Keratinocyte (primary cell): Measurements from ENCODE around the gene SLC35A1.

ENCODE experiments used
- CTCF ChIP-seq, 3 experiments: IDR thresholded peaks in 1 of 3; conservative IDR thresholded peaks in 1 of 3; optimal IDR thresholded peaks in 1 of 3; 2 replicates in 2 of 3; 3 replicates in 1 of 3; pipeline versions ENCODE3 to v1.5.1; 2011; ENCODE audit warnings: low read length in 3 of 3, mild to moderate bottlenecking in 3 of 3, moderate library complexity in 2 of 3, control low read depth in 1 of 3, inconsistent platforms in 1 of 3; ENCODE audit not compliant: insufficient read depth in 2 of 3; ENCODE audit errors: extremely low read depth in 1 of 3
- EZH2 ChIP-seq: IDR thresholded peaks from one replicate; pipeline ENCODE4 v1.6.1; 2012; ENCODE audit warnings: inconsistent platforms, mild to moderate bottlenecking, low read length, moderate library complexity

GRCh38 chr6:87538510-87539260 is 65.9 kb downstream of the SLC35A1 start:
- TF ChIP-seq CTCF (optimal IDR thresholded peaks at IDR 0.05 in 1 of 3, IDR thresholded peaks at IDR 0.05 in 1 of 3, conservative IDR thresholded peaks at IDR 0.05 in 1 of 3; ENCODE audit: extremely low read depth in 1 of 3, insufficient read depth in 2 of 3, low read length in 3 of 3) (no peak), EZH2 (no peak)
